IMR-90 (cell line): ENCODE results near the gene ERC2. TPM values are rescaled to one million over a fixed set of nuclear protein-coding genes. Genes with fewer than 3 reads are reported as not detected.

Source experiments
- ATAC-seq: fragments of 200-7000 bp; cut with Tn5 transposase; 2 replicates; pipeline ENCODE4 v1.9.1; 2020; ENCODE audit warnings: low read depth, mild to moderate bottlenecking, moderate library complexity
- BruUV-seq: library from RNA; stranded (reverse); fragments of 400-500 nt; replicated peaks from 2 replicates; lab custom pipeline; 2021; lab: Mats Ljungman, UMichigan
- CTCF ChIA-PET: fragments of 300-600 bp; formaldehyde crosslinking; extraction: SDS; loops from one replicate; lab custom pipeline; 2021; ENCODE audit warnings: antibody characterized with exemption; lab: Yijun Ruan, JAX
- POLR2A ChIA-PET: fragments of 300-600 bp; sonication (Branson Sonifier 250); formaldehyde crosslinking; loops from one replicate; lab custom pipeline; 2022; ENCODE audit warnings: antibody characterized with exemption; ENCODE audit not compliant: unreplicated experiment; lab: Charles Lee
- DNase-seq: peaks from one replicate; pipeline ENCODE4 v3.0.0; 2013
- H2AFZ ChIP-seq: replicated peaks from 2 replicates; pipeline ENCODE3; 2013; ENCODE audit warnings: low read length, mild to moderate bottlenecking; ENCODE audit not compliant: poor library complexity
- H2AK5ac ChIP-seq: 2 replicates; pipeline ENCODE4 v1.6.1; 2013; ENCODE audit warnings: low read depth, low read length, inconsistent platforms
- H2AK9ac ChIP-seq: replicated peaks from 2 replicates; pipeline ENCODE3; 2013; ENCODE audit warnings: mild to moderate bottlenecking, low read depth, low read length, moderate library complexity; ENCODE audit not compliant: poor library complexity
- H2BK120ac ChIP-seq: 2 replicates; pipeline ENCODE4 v1.6.1; 2013; ENCODE audit warnings: low read depth, low read length, inconsistent platforms
- H2BK15ac ChIP-seq: 3 replicates; pipeline ENCODE4 v1.6.1; 2013; ENCODE audit warnings: low read depth, low read length, inconsistent platforms
- H2BK20ac ChIP-seq: 2 replicates; pipeline ENCODE4 v1.6.1; 2013; ENCODE audit warnings: low read depth, mild to moderate bottlenecking, inconsistent platforms, low read length, moderate library complexity
- H2BK5ac ChIP-seq: 2 replicates; pipeline ENCODE4 v1.6.1; 2013; ENCODE audit warnings: mild to moderate bottlenecking, low read depth, low read length, inconsistent platforms; ENCODE audit not compliant: poor library complexity, severe bottlenecking
- H3K14ac ChIP-seq: replicated peaks from 2 replicates; pipeline ENCODE4 v1.6.1; 2013; ENCODE audit warnings: low read depth, low read length, inconsistent platforms
- H3K18ac ChIP-seq: 2 replicates; pipeline ENCODE4 v1.6.1; 2013; ENCODE audit warnings: low read depth, low read length, control low read depth
- H3K23ac ChIP-seq: 2 replicates; pipeline ENCODE4 v1.6.1; 2013; ENCODE audit warnings: low read depth, low read length, inconsistent platforms
- H3K27ac ChIP-seq: 2 replicates; pipeline ENCODE4 v1.5.1; 2013; ENCODE audit warnings: mild to moderate bottlenecking, control low read depth, low read length; ENCODE audit not compliant: insufficient read depth
- H3K27me3 ChIP-seq: 2 replicates; pipeline ENCODE4 v1.6.1; 2013; ENCODE audit warnings: low read length; ENCODE audit not compliant: control insufficient read depth, insufficient read depth
- H3K36me3 ChIP-seq: 2 replicates; pipeline ENCODE4 v1.6.1; 2013; ENCODE audit warnings: low read length, mixed read lengths; ENCODE audit not compliant: control insufficient read depth, insufficient read depth
- H3K4ac ChIP-seq: 2 replicates; pipeline ENCODE4 v1.6.1; 2013; ENCODE audit warnings: low read depth, low read length, inconsistent platforms
- H3K4me1 ChIP-seq: 2 replicates; pipeline ENCODE4 v1.6.1; 2013; ENCODE audit warnings: low read length, mixed read lengths; ENCODE audit not compliant: control insufficient read depth, insufficient read depth
- H3K4me2 ChIP-seq: 2 replicates; pipeline ENCODE4 v1.6.1; 2013; ENCODE audit warnings: low read depth, mild to moderate bottlenecking, control low read depth, low read length, moderate library complexity
- H3K4me3 ChIP-seq: 2 replicates; pipeline ENCODE4 v1.5.1; 2013; ENCODE audit warnings: low read depth, mild to moderate bottlenecking, control low read depth, low read length, moderate library complexity; ENCODE audit not compliant: insufficient read depth
- H3K56ac ChIP-seq: 2 replicates; pipeline ENCODE4 v1.6.1; 2013; ENCODE audit warnings: low read length, inconsistent platforms; ENCODE audit not compliant: insufficient read depth; ENCODE audit errors: extremely low read depth
- H3K79me1 ChIP-seq, 2 experiments: 2 replicates each; pipeline ENCODE4 v1.6.1; 2013; ENCODE audit warnings: low read length in 2 of 2, inconsistent platforms in 1 of 2, low read depth in 1 of 2
- H3K9ac ChIP-seq: 2 replicates; pipeline ENCODE4 v1.6.1; 2013; ENCODE audit warnings: low read depth, low read length, control low read depth
- H3K9me1 ChIP-seq: 2 replicates; pipeline ENCODE4 v1.6.1; 2013; ENCODE audit warnings: low read length, inconsistent platforms; ENCODE audit not compliant: insufficient read depth
- H3K9me3 ChIP-seq: 2 replicates; pipeline ENCODE4 v1.6.1; 2013; ENCODE audit warnings: low read length; ENCODE audit not compliant: control insufficient read depth, insufficient read depth
- H4K20me1 ChIP-seq: 2 replicates; pipeline ENCODE4 v1.6.1; 2013; ENCODE audit warnings: low read length, inconsistent platforms; ENCODE audit not compliant: insufficient read depth
- H4K5ac ChIP-seq: 2 replicates; pipeline ENCODE4 v1.6.1; 2013; ENCODE audit warnings: mild to moderate bottlenecking, low read depth, low read length, control low read depth
- H4K8ac ChIP-seq, 2 experiments: 2 replicates each; pipeline ENCODE4 v1.6.1; 2013; ENCODE audit warnings: low read depth in 2 of 2, low read length in 2 of 2, control low read depth in 1 of 2, inconsistent platforms in 1 of 2
- H4K91ac ChIP-seq: 2 replicates; pipeline ENCODE4 v1.6.1; 2013; ENCODE audit warnings: low read depth, low read length, inconsistent platforms; ENCODE audit not compliant: insufficient read depth
- CHD1 ChIP-seq: IDR thresholded peaks from 2 replicates; pipeline ENCODE4 v1.6.1; 2012; ENCODE audit warnings: low read depth, low read length, improper control_type of control experiment
- CTCF ChIP-seq: conservative IDR thresholded peaks from 2 replicates; pipeline ENCODE4 v1.5.1; 2012; ENCODE audit warnings: mild to moderate bottlenecking, low read depth, low read length, improper control_type of control experiment
- FOS ChIP-seq: fragments of 150-350 bp; IDR thresholded peaks from 2 replicates; pipeline ENCODE4 v1.6.1; 2016; ENCODE audit warnings: low read depth, low read length
- POLR2A ChIP-seq: IDR thresholded peaks from 2 replicates; pipeline ENCODE4 v1.6.1; 2012; ENCODE audit warnings: mild to moderate bottlenecking, low read depth, low read length
- RFX5 ChIP-seq: IDR thresholded peaks from 2 replicates; pipeline ENCODE4 v1.8.0; 2012; ENCODE audit warnings: low read depth, mild to moderate bottlenecking, low read length, moderate library complexity
- WGBS, 2 experiments: methylation state at CpG; one replicate each; pipeline versions ENCODE4 v1.1.5 to v1.1.7; 2013; ENCODE audit warnings: missing lambda C conversion rate in 2 of 2; ENCODE audit not compliant: insufficient read length in 1 of 2; ENCODE audit errors: extremely low coverage in 2 of 2; 5-methylcytosine and 5-hydroxymethylcytosine counted together
- dilution Hi-C: fragments of 300-500 bp; cut with HindIII; formaldehyde crosslinking; loops from one replicate; pipeline ENCODE4 v1.14.3; 2018; ENCODE audit warnings: low sequenced_read_pairs; ENCODE audit not compliant: unreplicated experiment
- in situ Hi-C: fragments of 300-500 bp; cut with MboI; formaldehyde crosslinking; loops from 3 replicates; pipeline ENCODE4 v1.14.3; 2019; ENCODE audit warnings: low sequenced_read_pairs, inconsistent platforms, mixed read lengths
- intact Hi-C: fragments of 100-400 bp; cut with micrococcal nuclease; formaldehyde crosslinking; loops from 2 replicates; pipeline ENCODE4 v1.10.0; 2022
- polyA plus RNA-seq, 3 experiments: library from polyadenylated mRNA; depleted of rRNA; stranded (reverse); fragments of >200 nt; gene quantifications; 2 replicates each; pipeline ENCODE4 v1.2.3, GENCODE V29; 2012; ENCODE audit warnings: low replicate concordance in 1 of 3
- total RNA-seq: library from RNA; depleted of rRNA; stranded (reverse); fragments of >200 nt; gene quantifications from 2 replicates; pipeline ENCODE4 v1.2.3, GENCODE V29; 2012

The ERC2 gene
- total and polyA plus RNA-seq, 2 of the 4 experiments (the other 2 are of a cell fraction) = 0.17 to 0.18 TPM

GRCh38 chr3:56375654-56376053 lies 92.6 kb downstream of the ERC2 start:
- no peak overlapping the region for H3K27ac ChIP-seq
- no peak for DNase-seq
- ChIA-PET POLR2A (no interaction called here), CTCF (no interaction called here)
- H4K8ac ChIP-seq = no peak overlapping the region
- no peak overlapping the region for H2BK20ac ChIP-seq
- ATAC-seq = no peak
- H4K91ac ChIP-seq = no peak overlapping the region
- H3K27me3 ChIP-seq = no peaks in the 10 kb centered on the region
- no peaks in the 10 kb centered on the region for H4K20me1 ChIP-seq
- no peak overlapping the region for H2BK15ac ChIP-seq
- in situ Hi-C loops (no loop called here), dilution Hi-C loops (no loop called here), intact Hi-C loops (no loop called here)
- no peaks in the 10 kb centered on the region for H3K4me1 ChIP-seq
- no peak overlapping the region for H3K9ac ChIP-seq
- H2AK5ac ChIP-seq = no peak overlapping the region
- no peak overlapping the region for H3K4me3 ChIP-seq
- peaks cover 3% of the 10 kb centered on the region; the same call in 1 of the 2 replicates for H3K9me3 ChIP-seq
- no peaks in the 10 kb centered on the region for H3K36me3 ChIP-seq
- H3K4me2 ChIP-seq = no peak overlapping the region
- H3K23ac ChIP-seq = no peak overlapping the region
- no peak overlapping the region for H2AK9ac ChIP-seq
- no peak overlapping the region for H3K14ac ChIP-seq
- no peaks in the 10 kb centered on the region for H3K79me1 ChIP-seq
- H3K9me1 ChIP-seq = no peaks in the 10 kb centered on the region
- WGBS, 2 experiments = no CpG with 5 or more reads among the region's 3 CpGs
- BruUV-seq = no TSS peak
- no peak overlapping the region for H2AFZ ChIP-seq
- TF ChIP-seq CHD1 (no peak), FOS (no peak), POLR2A (no peak), RFX5 (no peak), CTCF (no peak)
- no peak overlapping the region for H2BK120ac ChIP-seq
- no peak overlapping the region for H2BK5ac ChIP-seq
- H3K4ac ChIP-seq = no peak overlapping the region
- H3K18ac ChIP-seq = no peak overlapping the region
- H4K5ac ChIP-seq = no peak overlapping the region
- no peak overlapping the region for H3K56ac ChIP-seq
